Lung microvascular endothelial cell (primary cell): ENCODE data around the gene CPA3. TPM values are rescaled to one million over a fixed set of nuclear protein-coding genes. Genes with fewer than 3 reads are reported as not detected.
A peak's percentile ranks its signal among the peaks of the same experiment; 100 is the strongest.

Experiments
- DNase-seq, 2 donors: peaks; one replicate each; pipeline versions ENCODE4 v3.0.0 to v3.0.0-alpha.2; 2010; ENCODE audit warnings: low read depth in 2 of 2
- total RNA-seq: library from RNA; depleted of rRNA; stranded (reverse); fragments of >200 nt; gene quantifications from 2 replicates; pipeline ENCODE4 v1.2.1, GENCODE V29; 2014

Gene CPA3
- total RNA-seq, 1 donor from 2014 or later, result not detected

- DNase-seq, result peak; percentile 70 to 72
Observed at GRCh38 chr3:148861277-148861869, 3.7 kb upstream of the CPA3 start.

DNA sequence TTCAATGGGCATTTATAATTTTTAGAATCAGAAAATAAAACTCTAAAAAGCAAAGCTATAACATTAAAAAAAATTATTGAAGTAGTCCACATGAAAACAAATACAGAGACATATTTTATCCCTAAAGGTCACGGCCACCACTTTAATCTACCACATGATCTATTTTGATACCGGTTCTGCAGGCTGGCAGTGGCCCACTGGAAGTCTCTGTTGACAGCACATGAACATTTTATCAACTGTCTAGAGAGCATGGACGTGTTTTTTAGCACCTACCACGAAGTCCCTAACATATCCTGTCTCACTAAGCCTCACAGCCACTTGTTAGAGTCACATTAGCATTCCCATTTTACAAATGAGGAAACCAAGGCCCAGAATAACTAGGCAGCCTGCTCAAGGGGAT lies 1.8 kb upstream of the CPA3 start:
- DNase-seq, result no peak

DNA sequence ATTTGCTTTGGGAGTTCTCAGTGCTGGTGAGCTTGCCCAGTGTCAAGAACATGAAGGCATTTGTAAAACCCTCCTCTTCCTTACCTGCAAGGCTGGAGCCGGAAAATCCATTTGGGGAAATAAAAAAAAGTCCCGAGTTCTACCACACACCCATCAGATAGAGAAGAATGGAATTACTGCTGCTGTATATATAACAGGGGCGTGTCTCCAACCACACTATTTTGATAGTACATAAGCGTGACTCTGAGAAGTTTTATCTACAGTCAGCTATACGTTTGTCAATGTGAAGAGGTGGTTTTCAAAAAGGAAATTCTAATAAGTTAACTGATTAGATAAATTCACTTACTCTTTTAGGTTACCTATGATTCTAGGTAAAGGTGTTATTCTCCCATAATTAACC lies 1.3 kb upstream of the CPA3 start:
- no peak for DNase-seq

DNA sequence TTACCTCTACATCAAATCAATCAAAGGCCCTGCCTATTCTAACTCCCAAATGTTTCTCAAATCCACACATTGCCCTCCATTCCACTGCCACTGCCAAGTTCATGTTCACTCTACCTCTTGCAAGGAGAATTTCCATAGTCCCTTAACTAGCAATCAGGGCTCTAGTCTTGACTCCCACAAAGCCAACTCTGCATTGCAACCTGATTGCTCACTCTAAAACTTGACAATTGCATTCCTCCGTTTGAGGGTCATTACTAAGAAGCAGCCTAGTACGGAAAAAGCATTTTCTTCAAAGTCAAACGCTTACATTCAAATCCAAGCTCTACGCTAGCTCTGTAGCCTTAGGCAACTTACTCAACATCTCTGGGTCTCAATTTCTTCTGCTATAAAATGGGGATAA lies 1.2 kb downstream of the CPA3 start:
- DNase-seq, result no peak

GRCh38 chr3:148873270-148873927 lies 8.3 kb downstream of the CPA3 start:
- DNase-seq, result peak in 1 of 2 donors; percentile 3

DNA sequence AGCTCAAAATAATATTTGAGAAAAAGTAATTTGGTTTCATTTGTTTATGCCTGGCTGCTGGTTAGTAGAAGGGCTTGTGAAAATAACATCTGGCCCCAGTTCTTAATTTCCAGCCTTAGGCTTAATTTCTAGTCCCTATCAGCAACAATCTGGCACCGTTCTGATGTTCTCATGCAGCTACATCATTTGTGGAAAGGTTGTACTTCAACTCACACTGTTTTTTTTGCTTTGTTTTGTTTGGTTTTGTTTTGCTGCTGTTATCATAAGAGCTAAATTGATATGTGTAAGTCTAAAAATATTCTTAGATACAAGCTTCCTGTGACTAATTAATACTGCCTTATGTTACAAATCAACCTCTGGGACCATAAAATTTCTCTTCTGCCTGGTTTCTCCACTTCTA lies 8.9 kb downstream of the CPA3 start:
- peak in 1 of 2 donors; percentile 28 for DNase-seq

- DNase-seq, result no peak
Observed at GRCh38 chr3:148878095-148878494, 13.0 kb downstream of the CPA3 start.

DNA sequence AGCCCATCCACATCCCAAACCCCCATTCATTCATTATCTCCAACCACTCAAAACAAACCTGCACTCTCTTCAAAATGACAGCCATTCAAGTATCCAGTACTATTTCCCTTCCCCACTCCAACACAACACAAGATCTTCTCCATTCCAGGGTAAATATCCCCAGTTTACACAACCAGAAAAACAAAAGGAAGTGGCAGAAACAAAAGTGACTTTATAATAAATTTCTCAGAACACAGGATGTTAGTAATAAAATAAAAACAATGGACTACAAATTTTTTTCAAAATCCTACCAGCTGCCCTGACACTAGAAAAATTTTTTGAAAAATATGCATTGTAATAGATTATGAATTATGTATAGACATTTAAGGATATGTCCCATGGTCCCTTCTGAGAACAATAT lies 14.2 kb downstream of the CPA3 start:
- peak; percentile 1 to 65 for DNase-seq

- DNase-seq, result peak; percentile 5 to 35
Observed at GRCh38 chr3:148880681-148881080, 15.6 kb downstream of the CPA3 start.

DNA sequence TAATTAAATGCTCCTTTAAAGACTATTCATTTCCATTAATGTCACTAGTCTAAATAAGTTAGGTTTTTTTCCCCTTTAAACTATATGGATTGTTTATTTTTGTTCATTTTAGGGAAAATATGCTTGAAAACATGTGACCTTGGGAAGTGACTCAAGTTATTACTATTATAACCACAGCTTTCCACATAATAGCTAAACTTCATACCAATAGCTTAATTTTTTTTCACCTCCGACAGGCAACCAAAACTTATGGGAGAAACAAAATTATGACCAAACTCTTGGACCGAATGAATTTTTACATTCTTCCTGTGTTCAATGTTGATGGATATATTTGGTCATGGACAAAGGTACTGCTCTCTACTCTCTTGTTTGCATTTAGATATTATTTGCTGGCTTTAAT lies 16.2 kb downstream of the CPA3 start:
- DNase-seq, result peak in 1 of 2 donors; percentile 65

- DNase-seq, result peak in 1 of 2 donors; percentile 81
Observed at GRCh38 chr3:148882288-148882687, 17.2 kb downstream of the CPA3 start.

GRCh38 chr3:148883163-148883562 lies 18.1 kb downstream of the CPA3 start:
- DNase-seq, result peak in 1 of 2 donors; percentile 19

- peak; percentile 3 to 76 for DNase-seq
Observed at GRCh38 chr3:148884261-148884660, 19.2 kb downstream of the CPA3 start.

DNA sequence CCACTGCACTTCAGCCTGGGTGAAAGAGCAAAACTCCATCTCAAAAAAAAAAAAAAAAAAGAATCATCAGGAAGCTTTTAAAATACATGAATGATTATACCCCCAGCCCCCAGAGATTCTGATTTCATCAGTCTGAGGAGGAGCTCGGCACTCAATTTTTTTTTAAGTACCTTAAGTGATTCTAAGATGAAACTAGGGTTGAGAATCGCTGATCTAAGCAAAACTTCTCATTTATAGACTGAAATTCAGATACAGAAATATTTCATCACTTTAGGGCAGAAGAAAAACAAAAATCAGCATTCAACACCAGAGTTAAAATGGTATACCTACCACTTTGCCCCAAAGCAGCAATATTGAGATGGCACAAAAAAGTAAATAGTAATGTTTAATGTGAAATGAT lies 24.7 kb downstream of the CPA3 start:
- no peak for DNase-seq

GRCh38 chr3:148896062-148896461 lies 31.0 kb downstream of the CPA3 start:
- DNase-seq, result no peak

GRCh38 chr3:148901987-148902791 lies 37.1 kb downstream of the CPA3 start:
- no peak for DNase-seq

- no peak for DNase-seq
Observed at GRCh38 chr3:148903022-148903442, 37.9 kb downstream of the CPA3 start.

- no peak for DNase-seq
Observed at GRCh38 chr3:148903941-148904340, 38.8 kb downstream of the CPA3 start.

DNA sequence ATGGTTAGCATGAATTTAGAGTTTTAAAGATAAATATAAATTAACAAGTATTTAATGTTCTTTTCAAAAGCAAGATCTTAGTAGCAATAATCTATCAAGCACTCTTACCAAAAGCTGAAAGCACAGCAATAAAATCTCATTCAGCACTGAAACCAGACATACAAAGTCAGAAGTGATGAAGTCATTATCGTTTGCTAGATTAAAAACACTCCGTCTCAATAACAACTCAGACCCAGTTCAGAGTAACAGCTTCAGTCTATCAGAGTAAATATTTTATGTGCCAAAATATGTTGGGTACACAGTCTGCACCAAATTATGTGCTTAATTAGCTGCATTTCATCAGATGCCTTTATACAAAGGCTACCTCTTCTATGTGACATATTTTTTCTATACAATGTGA lies 41.6 kb downstream of the CPA3 start:
- no peak for DNase-seq

- no peak for DNase-seq
Observed at GRCh38 chr3:148911173-148911572, 46.1 kb downstream of the CPA3 start.

DNA sequence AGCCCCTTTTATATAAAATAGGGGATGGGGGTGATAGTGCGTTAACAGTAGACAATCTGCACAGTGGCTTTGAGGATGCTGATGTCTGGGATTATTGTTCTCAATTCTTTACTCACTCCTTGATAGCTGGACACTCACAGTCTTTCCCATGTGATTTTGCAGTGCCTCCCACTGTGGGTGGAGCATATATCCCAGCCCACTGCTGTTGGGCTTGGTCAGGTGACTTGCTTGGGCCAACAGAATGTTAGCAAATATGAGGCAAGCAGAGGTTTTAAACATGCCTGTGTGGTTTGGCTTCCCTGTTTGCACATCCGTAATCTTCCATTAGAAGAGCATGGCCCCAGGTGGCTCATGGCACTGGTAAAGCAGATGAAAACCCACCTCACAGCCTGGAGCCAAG lies 46.5 kb downstream of the CPA3 start:
- DNase-seq, result no peak

DNA sequence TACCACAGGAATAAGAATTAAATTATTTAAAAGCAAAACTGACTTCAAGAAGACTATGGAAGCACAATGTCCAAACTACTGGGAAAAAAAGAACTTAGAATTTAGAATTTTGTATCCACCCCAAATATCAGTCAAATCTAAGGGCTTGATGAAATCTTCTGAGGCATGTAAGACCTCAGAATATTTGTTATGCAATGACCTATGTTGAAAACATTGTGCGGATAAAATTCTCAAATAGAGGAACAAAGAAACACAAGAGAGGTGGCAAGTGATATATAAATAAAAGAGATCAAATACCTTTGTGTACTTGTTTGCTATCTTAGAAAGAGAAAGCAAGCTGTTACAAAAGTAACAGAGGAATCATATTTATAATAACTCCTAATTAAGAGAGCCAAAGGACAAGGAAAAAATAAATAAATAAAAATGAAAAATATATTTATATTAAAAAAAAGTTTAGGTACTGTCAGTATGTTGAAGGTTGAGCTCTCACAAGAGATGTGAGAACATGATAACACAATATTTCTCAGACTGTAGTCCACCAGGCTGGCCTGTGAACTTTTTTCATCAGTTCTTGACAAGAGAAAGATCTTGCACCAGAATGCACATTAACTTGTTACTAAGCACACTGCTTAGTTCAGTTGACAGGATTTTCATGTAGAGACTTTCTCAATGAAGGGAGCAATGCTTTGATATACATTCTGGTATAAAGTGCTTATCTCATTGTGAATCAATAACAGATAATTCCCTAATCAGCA lies 50.0 kb downstream of the CPA3 start:
- DNase-seq, result no peak
